Nephron (organoid): ENCODE results near the gene TRIM39.
"Not testable (repeated sequence)": the region's sequence is repeated elsewhere in the genome, so short reads cannot be mapped to it uniquely, and the experiment has no call there.

ENCODE experiments used
- H3K27ac Mint-ChIP-seq, 3 experiments: 2 replicates each; pipeline ENCODE4 v1.8.0; 2020; ENCODE audit warnings: mixed read lengths in 3 of 3, mild to moderate bottlenecking in 2 of 3, moderate library complexity in 1 of 3
- H3K27me3 Mint-ChIP-seq: 2 replicates; pipeline ENCODE4 v1.8.0; 2021; ENCODE audit warnings: low read depth, mild to moderate bottlenecking, moderate library complexity, mixed read lengths
- H3K36me3 Mint-ChIP-seq: 2 replicates; pipeline ENCODE4 v1.8.0; 2020; ENCODE audit warnings: low read depth, mixed read lengths
- H3K4me1 Mint-ChIP-seq: 2 replicates; pipeline ENCODE4 v1.8.0; 2020; ENCODE audit warnings: mixed read lengths
- H3K4me3 Mint-ChIP-seq, 3 experiments: 2 replicates each; pipeline ENCODE4 v1.8.0; 2020; ENCODE audit warnings: mild to moderate bottlenecking in 3 of 3, mixed read lengths in 3 of 3, moderate library complexity in 2 of 3
- H3K9me3 Mint-ChIP-seq: 2 replicates; pipeline ENCODE4 v1.8.0; 2020; ENCODE audit warnings: mixed read lengths
- TF ChIP-seq, protein P1 (sequence below), 3 experiments: fragments of 200-600 bp; sonication (generic); IDR thresholded peaks; one replicate each; pipeline ENCODE4 v1.5.0; 2021; ENCODE audit warnings: antibody characterized with exemption in 3 of 3; ENCODE audit not compliant: unreplicated experiment in 3 of 3

Gene TRIM39

DNA sequence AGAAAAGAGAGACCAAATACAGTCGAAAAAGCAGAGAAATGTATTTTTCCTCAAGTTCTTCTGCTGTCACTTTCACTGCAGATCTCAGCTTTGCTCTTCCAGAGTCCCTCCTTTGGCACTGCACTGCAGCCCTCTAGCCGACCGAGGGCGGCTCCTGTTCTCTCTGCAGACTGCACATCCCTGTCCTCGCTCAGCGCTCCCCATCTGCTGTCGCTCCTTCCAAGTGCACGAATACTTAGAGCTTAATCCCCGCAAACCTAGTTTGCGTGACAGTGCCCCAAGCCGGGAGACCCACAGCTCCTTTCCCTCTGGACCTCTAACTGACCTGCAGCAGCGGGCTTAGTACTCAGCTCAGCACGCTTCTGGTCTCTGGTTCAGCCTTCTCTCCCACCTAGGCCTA is 33.4 kb downstream of the TRIM39 start:
- TF ChIP-seq, protein P1, sequence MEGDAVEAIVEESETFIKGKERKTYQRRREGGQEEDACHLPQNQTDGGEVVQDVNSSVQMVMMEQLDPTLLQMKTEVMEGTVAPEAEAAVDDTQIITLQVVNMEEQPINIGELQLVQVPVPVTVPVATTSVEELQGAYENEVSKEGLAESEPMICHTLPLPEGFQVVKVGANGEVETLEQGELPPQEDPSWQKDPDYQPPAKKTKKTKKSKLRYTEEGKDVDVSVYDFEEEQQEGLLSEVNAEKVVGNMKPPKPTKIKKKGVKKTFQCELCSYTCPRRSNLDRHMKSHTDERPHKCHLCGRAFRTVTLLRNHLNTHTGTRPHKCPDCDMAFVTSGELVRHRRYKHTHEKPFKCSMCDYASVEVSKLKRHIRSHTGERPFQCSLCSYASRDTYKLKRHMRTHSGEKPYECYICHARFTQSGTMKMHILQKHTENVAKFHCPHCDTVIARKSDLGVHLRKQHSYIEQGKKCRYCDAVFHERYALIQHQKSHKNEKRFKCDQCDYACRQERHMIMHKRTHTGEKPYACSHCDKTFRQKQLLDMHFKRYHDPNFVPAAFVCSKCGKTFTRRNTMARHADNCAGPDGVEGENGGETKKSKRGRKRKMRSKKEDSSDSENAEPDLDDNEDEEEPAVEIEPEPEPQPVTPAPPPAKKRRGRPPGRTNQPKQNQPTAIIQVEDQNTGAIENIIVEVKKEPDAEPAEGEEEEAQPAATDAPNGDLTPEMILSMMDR (IDR thresholded peaks at IDR 0.05; ENCODE audit: unreplicated experiment in 3 of 3): no peak
- no peak overlapping the region for H3K27ac Mint-ChIP-seq
- H3K4me3 Mint-ChIP-seq: no peak overlapping the region
- H3K27me3 Mint-ChIP-seq: peaks cover 85% of the 10 kb centered on the region
- H3K9me3 Mint-ChIP-seq: peaks cover 6% of the 10 kb centered on the region
- H3K36me3 Mint-ChIP-seq: no peaks in the 10 kb centered on the region
- H3K4me1 Mint-ChIP-seq: no peaks in the 10 kb centered on the region

GRCh38 chr6:30361661-30362060 is 34.9 kb downstream of the TRIM39 start:
- TF ChIP-seq, protein P1 (IDR thresholded peaks at IDR 0.05; ENCODE audit: unreplicated experiment in 3 of 3): no peak
- Mint-ChIP-seq H3K27ac (no peak overlapping the region), H3K4me1 (no peaks in the 10 kb centered on the region), H3K4me3 (no peak overlapping the region), H3K36me3 (no peaks in the 10 kb centered on the region), H3K27me3 (peaks cover 92% of the 10 kb centered on the region), H3K9me3 (peaks cover 6% of the 10 kb centered on the region)

GRCh38 chr6:30363459-30363858 is 36.7 kb downstream of the TRIM39 start:
- H3K36me3 Mint-ChIP-seq: no peaks in the 10 kb centered on the region
- H3K4me3 Mint-ChIP-seq: no peak overlapping the region
- no peak overlapping the region for H3K27ac Mint-ChIP-seq
- H3K9me3 Mint-ChIP-seq: peaks cover 8% of the 10 kb centered on the region
- no peaks in the 10 kb centered on the region for H3K4me1 Mint-ChIP-seq
- TF ChIP-seq, protein P1 (IDR thresholded peaks at IDR 0.05; ENCODE audit: unreplicated experiment in 3 of 3): no peak
- H3K27me3 Mint-ChIP-seq: peaks cover 74% of the 10 kb centered on the region

- TF ChIP-seq, protein P1 (IDR thresholded peaks at IDR 0.05; ENCODE audit: unreplicated experiment in 3 of 3): no peak
- peaks cover 66% of the 10 kb centered on the region for H3K27me3 Mint-ChIP-seq
Measured at GRCh38 chr6:30364591-30364990, 37.9 kb downstream of the TRIM39 start.

DNA sequence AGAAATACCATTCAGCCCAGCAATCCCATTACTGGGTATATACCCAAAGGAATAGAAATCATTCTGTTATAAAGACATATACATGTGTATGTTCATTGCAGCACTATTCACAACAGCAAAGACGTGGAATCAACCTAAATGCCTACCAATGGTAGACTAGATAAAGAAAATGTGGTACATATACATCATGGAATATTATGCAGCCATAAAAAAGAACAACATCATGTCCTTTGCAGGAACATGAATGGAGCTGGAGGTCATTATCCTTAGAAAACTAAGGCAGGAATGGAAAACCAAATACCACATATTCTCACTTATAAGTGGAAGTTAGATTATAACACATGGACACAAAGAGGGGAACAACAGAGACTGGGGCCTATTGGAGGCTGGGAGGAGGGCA is 42.6 kb downstream of the TRIM39 start:
- not testable (repeated sequence) for H3K36me3 Mint-ChIP-seq, H3K4me3 Mint-ChIP-seq, H3K4me1 Mint-ChIP-seq, H3K27ac Mint-ChIP-seq
- peaks cover 11% of the 10 kb centered on the region for H3K9me3 Mint-ChIP-seq
- H3K27me3 Mint-ChIP-seq: peaks cover 41% of the 10 kb centered on the region

More at GRCh38 chr6:30364591-30364990, 37.9 kb downstream of the TRIM39 start:
- no peaks in the 10 kb centered on the region for H3K4me1 Mint-ChIP-seq
- H3K4me3 Mint-ChIP-seq: no peak overlapping the region
- H3K27ac Mint-ChIP-seq: no peak overlapping the region
- H3K9me3 Mint-ChIP-seq: peaks cover 14% of the 10 kb centered on the region
- no peaks in the 10 kb centered on the region for H3K36me3 Mint-ChIP-seq

GRCh38 chr6:30378290-30378937 is 51.7 kb downstream of the TRIM39 start:
- no peaks in the 10 kb centered on the region for H3K4me1 Mint-ChIP-seq
- no peaks in the 10 kb centered on the region for H3K9me3 Mint-ChIP-seq
- H3K27ac Mint-ChIP-seq: no peak overlapping the region
- peaks cover 38% of the 10 kb centered on the region for H3K27me3 Mint-ChIP-seq
- no peaks in the 10 kb centered on the region for H3K36me3 Mint-ChIP-seq
- no peak overlapping the region for H3K4me3 Mint-ChIP-seq
- TF ChIP-seq, protein P1 (IDR thresholded peaks at IDR 0.05; ENCODE audit: unreplicated experiment in 3 of 3): no peak
